8988T (cell line): ENCODE data around the gene FES.

Source experiments
- DNase-seq: peaks from one replicate; pipeline ENCODE4 v3.0.0; 2011

Gene FES

DNA sequence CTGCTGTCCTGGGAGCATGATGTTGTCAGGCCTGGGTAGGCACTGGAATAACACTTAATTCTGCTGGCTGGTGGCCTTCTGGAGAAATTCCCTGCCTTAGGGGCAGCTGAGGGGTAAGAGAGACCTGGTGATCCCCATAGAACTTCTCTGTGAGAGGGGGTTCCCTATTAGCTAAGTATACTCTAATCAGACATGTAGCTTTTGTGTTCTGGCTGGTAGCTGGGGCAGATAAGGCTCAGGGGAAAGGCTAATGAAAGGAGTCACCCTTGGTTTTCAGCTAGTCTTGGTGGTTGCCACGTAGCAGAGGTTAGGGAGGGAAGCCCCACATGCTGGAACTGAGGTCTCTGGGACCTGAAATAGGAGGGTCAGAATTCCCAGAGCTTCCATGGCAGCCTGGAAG, 49.0 kb downstream of the FES start:
- DNase-seq = no peak

GRCh38 chr15:90934256-90934948, 50.1 kb downstream of the FES start:
- DNase-seq = peak; percentile 69

GRCh38 chr15:90934949-90935751, 50.8 kb downstream of the FES start, which contains the start of gene UNC45A:
Gene UNC45A (plus strand): TSS chr15:90935285. CDS start chr15:90935325, 40 bp downstream.
- DNase-seq = peak; percentile 77

DNA sequence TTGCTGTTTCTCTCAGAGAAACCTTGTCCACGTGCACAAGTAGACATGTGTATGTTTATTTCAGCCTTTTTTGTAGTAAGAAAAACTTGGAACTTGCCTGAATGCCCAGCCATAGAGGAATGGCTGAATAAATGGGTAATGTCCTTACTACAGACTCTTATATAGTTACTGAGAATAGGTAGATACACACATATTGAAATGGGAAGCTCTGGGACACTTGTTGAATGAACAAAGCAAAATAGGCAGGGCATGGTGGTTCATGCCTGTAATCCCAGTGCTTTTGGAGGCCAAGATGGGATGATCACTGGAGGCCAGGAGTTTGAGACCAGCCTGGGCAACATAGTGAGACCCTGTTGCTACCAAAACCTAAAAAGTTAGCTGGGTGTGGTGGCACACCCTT, 52.5 kb downstream of the FES start:
- DNase-seq = no peak

DNA sequence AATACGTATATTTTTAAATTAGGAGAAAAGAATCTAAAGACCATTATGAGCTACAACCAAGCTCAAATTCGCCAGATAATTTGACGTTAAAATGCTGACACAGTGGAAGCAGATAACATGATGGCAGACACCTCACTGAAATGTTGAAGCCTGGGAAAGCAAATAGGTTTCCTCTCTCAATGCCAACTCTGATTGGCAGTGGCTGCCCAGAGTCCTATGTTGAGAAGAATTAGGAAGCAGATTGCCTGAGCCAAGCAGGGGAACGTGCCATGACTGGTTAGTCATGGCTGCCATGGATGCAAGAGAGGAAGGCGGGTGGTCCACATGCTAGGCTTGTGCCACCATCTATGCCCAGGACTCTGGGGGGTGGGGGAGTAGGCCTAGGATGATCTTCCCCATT, 54.0 kb downstream of the FES start:
- no peak for DNase-seq

DNA sequence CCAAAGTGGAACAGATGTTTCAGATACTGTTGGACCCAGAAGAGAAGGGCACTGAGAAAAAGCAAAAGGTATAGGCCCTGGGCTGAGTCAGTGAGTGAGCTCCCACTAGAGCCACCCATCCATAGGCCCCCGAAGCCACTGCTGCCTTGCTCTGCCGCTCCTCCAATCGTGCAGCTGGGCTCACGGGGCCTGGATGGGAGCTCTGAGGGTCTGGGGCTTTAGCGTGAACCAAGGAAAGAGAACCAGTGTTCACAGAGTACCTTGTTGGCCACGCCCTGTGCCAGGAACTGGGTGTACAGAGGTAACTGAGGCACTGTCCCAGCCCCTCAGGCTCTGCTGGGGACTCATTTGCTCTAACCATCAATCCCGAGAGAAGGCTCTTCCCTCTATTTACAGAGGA, 55.5 kb downstream of the FES start:
- DNase-seq = no peak

DNA sequence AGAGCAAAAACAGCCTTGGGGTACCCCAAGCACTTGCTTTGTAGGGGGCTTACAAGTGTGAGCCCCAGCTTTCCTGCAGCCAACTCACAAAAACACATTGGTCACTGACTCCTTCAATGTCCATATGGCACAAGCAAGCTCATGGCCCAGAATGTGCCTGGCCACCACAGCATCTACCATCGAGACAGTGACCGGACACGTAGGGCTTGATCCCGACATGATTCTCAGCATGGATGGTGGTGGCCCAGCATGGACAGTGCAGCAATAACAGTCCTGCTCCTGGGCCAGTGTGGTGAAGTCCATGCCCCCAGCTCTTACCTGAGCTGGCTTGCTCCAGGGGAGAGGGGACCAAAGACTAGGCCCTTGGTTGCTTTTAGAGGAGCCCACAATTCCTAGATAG, 56.7 kb downstream of the FES start:
- DNase-seq = no peak

DNA sequence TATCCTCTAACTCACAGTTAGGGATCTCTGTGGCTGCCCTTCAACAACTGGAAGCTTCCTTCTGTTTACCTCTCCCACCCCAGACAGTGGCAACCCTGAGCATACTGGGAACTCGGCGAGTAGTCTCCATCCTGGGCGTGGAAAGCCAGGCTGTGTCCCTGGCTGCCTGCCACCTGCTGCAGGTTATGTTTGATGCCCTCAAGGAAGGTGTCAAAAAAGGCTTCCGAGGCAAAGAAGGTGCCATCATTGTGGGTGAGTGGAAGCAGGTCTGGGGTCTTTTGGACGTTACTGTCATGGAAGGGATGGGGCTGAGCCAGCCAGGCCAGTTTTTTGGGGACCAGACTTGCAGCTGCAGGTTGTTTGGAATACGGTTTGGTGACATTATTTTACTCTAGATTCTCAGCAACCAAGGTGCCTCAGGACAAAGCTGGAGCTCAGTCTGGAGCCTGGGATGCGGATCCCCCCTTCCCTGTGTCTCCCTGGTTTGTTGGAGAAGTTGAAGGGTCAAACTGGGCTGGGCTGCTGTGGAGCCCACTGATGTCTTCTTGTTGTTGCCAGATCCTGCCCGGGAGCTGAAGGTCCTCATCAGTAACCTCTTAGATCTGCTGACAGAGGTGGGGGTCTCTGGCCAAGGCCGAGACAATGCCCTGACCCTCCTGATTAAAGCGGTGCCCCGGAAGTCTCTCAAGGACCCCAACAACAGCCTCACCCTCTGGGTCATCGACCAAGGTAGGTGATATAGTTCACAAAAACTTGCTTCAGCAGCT, 58.2 kb downstream of the FES start:
- DNase-seq = no peak

GRCh38 chr15:90945091-90945490, 60.8 kb downstream of the FES start:
- DNase-seq = no peak
